HG03097 (cell line): ENCODE results near the gene ALDH5A1.

Source experiments
- ATAC-seq: cut with Tn5 transposase; IDR thresholded peaks from one replicate; pipeline ENCODE4 v1.9.1; 2021; ENCODE audit not compliant: unreplicated experiment, low FRiP score

Gene ALDH5A1

DNA sequence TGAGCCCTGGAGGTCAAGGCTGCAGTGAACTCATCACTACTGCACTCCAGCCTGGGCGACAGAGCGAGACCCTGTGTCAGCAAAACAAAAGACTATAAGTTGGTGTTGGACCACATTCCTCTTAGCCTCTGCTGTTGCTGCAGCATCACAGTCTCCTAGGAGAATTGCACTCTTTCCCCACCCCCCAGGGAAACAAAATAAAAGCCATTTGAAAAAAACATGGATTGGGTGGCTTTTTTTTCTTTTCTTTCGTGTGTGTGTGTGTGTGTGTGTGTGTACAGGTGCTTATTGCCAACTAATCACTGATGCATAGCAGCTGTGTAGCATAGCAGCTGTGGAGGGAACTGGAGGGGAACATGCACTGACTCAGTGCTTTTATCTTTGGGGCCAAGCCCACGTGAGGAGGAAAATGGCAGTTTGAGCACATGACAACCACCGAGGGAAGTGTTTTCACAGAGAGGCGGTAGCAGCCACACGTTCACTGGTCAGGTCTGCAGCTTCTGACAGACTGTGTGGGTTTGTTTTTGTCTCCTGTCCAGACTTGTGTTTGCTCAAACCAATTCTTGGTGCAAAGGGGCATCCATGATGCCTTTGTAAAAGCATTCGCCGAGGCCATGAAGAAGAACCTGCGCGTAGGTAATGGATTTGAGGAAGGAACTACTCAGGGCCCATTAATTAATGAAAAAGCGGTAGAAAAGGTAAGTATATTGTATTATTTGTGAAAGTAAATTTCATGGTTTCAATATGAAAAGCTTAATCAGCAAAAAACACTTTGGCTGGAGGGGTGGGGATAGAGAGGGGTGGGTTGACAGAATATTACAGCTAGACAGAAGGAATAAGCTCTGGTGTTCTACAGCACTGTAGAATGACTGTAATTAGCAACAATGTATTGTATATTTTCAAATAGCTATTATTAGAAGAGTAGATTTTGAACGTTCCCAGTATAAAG, 27.7 kb downstream of the ALDH5A1 start:
- ATAC-seq = no peak

DNA sequence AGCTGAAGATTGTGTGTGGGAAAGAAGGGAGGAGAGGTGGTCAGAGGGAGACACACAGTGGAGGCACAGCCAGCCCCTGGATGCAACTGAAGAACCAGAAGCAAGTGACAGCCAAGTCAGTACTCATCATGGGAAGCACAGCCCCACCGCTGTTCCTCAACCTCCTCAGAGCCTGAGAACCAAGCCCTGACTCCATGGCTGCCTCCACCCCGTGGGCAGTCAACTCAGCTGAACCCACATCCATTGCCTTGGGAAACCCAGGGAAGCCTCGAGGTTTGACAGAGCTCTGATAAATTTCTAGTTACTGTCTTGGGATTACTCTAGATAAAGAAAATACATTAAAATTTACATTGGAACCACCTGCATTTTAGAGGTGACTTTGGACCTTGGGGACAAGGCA, 29.6 kb downstream of the ALDH5A1 start:
- no peak for ATAC-seq

DNA sequence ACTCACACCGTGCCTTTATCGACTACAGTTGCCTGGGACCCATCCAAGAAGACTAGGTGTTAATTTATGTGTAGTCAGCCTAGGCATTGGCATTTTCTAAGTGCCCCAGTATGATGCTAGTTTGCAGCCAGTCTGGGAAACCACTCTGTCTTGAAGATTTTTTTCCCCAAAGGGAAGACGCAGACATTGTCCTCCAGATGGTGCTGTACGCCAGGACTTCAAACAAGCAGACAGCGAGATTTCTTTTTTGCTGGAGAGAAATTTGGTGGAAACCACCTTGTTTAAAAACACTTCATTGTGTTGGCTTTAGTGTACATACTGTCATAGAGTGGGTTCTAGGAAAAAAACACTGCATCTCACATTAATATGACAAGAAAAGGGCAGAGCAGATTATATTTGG, 30.0 kb downstream of the ALDH5A1 start:
- no peak for ATAC-seq

DNA sequence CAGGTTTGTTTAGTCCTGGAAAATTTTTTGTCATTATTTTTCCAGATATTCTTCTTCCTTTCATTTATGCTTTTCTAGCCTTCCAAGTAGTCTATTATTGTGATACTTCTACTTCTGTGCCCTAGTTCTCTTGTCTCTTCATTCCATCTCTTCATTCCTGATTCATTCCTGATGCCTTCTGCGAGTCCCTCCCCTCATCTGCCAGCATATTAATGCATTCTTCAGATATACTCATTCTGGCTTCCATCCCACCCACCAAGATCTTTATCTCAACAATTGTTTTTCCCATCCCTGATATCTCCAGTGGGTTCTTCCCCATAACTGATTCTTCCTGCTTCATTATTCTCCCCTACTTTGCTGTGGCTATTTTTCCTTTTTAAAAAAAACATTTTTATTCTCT, 35.2 kb downstream of the ALDH5A1 start:
- no peak for ATAC-seq

DNA sequence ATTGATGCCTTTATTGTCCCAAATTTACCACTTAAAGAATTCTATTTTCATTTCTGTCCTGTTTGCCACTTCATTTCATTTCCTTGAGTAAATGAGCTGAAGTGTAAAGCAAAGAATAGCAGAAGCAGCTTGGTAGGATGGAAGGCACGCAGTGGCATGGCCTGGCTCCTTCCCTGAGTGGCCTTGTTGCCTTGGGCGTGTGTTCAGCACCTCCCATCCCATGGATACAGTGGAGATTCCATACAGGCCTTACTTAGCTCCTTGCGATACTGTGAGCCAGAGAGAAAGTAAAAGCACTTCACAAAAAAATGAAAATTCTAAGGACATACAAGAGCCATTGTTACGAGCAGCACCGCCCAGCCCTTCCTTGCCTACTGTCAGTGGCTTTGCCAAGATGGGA, 39.6 kb downstream of the ALDH5A1 start:
- ATAC-seq = no peak

DNA sequence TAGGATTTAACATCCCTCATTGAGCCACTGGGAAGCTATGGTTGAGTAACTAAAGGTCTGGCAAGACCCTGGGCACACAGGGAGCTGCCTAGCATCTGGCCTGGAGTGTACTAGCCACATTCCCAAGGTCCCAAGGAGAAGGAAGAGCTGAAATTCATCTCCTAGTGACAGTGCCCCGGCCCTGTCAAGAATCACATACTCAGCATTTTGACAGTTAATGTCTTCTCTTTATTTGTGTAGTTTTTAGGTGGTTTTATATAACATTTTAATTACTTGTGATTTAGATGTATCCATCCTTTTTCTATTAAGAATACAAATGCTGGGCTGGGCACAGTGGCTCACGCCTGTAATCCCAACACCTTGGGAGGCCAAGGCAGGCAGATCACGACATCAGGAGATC, 40.4 kb downstream of the ALDH5A1 start:
- no peak for ATAC-seq

DNA sequence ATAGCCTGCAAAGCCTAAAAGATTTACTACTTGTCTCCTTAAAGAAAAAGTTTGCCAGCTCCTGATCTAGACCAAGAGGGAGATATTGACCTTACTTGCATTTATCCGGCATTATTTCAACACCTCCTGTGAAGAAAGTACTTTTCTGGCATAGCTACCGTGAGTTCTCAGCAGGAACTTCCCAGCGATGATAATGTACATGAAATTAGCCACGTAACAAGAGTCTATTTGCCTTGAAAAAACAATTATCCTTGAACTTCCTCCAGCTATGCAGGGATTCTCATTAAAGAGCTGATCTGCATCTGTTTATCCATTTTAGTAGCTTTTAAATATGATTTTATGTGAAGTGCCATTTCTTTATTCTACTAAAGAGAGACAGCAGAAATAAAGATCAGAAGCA, 41.7 kb downstream of the ALDH5A1 start:
- ATAC-seq = no peak

DNA sequence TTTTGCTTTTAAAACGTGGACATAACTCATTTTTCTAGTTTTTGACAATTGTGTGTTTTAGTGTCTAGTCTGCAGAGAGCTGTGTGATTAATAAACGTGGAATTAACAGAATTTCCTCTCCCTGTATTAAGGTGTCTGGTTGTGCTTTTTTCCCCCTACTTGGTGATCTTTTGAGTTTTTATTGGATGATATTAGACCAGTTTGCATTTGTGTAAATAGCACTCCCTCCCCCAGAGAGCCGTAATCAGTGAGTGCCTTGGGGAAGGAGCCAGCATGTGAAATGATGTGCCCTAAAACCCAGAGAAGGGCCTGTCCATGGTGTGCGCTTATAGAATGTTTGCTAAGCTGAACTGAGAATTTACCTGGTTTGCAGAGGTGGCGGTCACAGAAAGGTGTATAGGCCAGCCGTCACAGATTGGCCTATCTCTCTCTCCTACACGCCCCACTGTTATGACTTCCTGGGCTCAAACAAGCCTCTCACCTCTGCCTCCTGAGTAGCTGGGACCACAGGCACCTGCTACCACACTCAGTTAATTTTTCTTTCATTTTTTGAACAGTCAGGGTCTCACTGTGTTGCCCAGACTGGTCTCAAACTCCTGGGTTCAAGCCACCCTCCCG, 42.4 kb downstream of the ALDH5A1 start:
- ATAC-seq = no peak

DNA sequence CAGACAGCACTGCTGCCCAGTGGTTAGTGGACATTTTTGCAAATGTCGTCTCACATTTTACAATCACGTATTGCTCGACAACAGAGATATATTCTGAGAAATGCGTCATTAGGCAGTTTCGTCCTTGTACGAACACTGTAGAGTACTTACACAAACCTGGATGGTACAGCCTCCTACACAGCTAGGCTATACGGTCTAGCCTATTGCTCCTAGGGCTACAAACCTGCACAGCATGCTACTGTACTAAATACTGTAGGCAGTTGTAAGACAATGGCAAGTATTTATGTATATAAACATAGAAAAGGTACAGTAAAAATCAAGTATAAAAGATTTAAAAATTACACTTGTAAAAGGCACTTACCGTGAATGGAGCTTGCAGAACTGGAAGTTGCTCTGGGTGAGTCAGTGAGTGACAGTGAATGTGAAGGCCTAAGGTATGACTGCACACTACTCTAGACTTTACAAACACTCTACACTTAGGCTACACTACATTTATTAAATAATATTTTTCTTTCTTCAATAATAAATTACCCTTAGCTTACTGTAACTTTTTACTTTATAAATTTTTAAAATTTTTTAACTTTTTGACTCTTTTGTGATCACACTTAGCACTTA, 43.1 kb downstream of the ALDH5A1 start:
- no peak for ATAC-seq

DNA sequence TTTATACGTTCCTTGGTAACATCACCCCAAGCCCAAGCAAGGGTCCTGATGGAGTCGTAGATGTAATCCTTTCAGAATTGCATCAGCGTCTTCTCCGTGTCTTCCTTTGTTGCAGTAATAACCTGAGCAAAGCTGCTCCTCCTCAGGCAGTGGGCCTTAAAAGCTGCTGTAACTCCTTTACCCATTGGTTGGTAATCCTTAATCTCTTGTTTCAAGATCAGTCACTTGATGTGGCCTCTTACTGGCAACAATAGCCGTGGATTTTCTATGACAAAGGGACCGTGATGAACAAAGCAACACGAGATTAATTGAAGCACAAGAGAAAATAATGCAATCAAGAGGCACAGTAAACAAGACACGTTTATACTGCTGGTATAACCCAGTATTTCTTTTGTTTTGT, 44.6 kb downstream of the ALDH5A1 start:
- ATAC-seq = no peak

DNA sequence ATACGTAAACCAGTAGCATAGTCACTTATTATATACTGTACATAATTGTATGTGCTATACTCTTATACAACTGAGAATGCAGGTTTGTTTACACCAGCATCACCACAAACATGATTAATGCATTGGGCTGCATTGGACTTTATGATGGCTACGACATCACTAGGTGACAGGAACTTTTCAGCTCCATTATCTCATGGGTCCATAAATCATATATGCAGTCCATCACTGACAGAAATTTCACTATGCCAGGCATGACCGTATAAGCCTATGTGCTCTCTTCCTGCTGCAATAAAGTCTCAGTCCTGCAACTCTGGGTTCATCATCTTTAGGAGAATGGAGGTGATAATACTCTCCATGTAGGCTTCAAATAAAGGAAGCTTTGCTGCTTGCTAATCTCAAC, 45.4 kb downstream of the ALDH5A1 start:
- ATAC-seq = no peak

DNA sequence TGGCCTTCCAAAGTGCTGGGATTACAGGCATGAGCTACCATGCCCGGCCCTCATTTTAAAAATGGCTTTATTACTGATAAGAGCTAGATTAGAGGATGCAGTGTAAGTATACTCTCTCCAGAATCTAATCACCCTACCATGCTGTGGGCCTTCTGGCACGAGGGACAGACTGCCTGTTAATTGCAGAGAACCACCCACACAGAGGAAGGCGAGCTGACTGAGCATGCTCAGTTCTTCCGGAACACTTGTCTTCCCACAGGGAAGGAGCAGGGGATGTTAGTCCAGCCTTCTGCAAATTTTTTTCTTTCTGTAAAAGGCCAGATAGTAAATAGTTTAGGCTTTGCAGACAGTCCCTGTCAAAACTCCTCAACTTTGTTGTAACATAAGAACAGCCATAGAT, 48.9 kb downstream of the ALDH5A1 start:
- no peak for ATAC-seq

DNA sequence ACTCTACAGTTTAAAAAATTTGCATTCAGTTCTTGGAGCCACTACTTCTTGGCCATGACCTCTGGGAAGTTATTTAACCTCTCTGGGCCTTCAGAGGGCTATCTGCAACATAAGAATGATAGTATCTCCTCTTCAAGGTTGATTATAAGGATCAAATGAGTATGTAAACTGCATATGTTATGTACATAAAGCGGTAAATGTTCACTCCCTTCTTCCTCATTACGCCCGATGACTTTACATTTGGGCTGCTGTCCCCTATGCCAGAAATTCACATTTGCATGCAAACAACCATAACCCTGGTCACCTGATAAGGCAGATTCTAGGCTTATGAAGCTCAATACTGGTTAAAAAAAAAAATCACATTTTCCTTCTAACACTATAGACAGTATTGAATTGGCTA, 50.4 kb downstream of the ALDH5A1 start:
- no peak for ATAC-seq

DNA sequence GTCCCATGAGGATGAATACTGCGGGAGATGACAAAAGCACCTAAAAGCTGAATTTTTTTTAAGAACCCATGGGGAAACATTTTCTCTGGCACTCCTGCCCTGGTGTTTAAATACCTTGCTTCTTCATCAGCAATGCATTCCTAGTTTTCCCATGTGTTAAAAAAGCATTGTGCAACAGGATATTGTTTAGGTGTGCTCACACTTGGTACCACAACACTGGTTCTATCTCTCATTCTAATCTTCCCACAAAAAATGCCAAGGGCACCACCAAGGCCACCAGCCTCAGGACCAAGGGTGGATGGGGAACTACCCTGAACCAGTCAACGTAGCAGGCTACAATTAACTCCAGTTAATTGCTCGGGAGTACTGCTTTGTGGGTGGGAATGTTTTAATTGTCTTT, 50.9 kb downstream of the ALDH5A1 start:
- ATAC-seq = no peak

DNA sequence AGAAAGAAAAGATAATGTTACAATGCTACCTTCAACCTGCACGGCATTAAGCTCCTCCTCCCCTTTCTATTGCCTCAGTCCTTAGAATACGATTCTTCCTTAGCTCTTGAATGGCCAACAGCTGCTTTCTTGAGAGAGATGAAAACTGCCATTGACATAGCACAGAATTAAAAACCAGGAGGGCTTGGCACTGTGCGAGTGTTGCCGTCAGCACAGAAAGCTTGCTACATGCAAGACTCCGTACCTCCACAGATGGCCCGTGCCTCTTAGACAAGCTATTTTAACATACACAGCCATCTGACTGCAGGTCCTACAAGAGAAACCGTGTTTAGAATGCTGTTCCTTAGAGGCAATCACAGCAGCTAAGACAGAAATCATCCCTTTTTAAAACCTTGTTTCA, 51.7 kb downstream of the ALDH5A1 start:
- no peak for ATAC-seq

DNA sequence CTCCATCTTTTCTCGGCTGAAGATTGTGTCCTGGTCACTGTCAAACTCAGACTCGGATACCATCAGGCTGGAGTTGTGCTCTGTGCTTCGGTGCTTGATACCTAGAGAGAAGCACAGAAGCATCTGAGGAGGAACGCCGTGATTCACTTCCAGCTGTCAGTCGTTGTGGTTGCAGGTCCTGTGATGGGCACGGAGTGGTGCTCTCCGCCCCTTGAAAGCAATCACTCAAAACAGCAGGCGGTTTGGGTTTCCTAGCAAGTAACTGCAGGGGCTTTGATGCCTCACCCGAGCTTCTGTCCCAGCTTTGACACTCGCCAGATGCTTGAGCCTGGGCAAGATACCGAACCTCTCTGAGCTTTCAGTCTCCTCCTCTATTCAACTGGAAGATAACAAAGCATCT, 52.5 kb downstream of the ALDH5A1 start:
- no peak for ATAC-seq

DNA sequence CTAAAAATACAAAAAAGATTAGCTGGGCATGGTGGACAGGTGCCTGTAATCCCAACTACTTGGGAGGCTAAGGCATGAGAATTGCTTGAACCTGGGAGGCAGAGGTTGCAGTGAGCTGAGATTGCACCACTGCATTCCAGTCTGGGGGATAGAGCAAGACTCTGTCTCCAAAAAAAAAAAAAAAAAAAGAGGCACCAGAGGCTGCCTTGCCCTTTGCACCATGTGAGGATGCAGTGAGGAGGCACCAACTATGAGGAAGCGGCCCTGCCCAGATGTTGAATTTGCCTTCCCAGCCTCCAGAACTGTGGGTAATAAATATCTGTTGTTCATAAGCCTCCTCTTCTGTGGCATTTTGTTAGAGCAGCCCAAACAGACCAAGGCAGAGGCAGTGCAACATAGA, 54.4 kb downstream of the ALDH5A1 start:
- no peak for ATAC-seq

DNA sequence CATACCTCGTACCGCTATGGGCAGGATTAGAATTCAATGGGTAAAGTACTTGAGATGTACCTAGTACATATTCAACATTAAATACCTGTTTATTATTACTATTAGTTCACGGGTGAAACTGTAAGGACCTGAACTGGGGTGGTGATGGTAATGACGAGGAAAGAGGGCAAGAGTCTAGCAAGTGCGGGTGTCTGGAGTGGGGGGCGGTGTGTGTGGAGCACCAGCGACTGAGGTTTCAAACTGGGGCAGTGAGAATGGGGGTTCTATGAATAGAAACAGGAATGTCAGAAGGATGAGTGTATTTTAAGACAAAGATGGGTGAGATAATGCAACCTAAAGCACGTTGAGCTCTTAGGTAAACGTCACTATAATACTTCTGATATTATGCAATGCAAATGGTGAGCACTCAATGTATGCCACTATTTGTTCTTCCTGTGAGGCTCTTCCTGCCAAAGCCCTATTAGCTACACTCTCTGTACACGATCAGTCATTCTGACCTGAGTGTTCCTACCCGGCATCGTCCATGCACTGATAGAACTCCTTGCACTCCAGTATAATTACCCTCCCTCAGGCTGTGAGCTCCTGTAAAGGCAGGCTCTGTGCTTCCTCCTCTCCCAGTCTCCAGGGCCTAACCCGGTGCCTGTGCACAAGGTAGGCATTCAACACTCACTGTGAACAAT, 55.0 kb downstream of the ALDH5A1 start:
- ATAC-seq = no peak

DNA sequence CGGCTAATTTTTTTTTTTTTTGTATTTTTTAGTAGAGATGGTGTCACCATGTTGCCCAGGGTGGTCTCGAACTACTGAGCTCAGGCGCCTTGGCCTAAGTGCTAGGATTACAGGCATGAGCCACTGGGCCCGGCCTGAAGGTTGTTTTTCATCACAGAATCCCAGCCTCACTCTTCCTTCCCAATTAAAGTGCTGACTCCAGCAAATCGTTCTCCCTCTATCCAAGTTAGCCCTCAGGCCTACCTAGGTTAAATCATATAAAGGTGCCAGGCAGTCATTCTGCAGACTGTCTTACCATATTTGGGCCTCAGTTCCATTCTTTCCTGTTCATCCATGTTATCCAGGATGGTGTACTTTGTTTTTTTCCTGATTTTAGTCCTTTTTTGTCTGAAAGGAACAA, 56.4 kb downstream of the ALDH5A1 start:
- ATAC-seq = no peak

DNA sequence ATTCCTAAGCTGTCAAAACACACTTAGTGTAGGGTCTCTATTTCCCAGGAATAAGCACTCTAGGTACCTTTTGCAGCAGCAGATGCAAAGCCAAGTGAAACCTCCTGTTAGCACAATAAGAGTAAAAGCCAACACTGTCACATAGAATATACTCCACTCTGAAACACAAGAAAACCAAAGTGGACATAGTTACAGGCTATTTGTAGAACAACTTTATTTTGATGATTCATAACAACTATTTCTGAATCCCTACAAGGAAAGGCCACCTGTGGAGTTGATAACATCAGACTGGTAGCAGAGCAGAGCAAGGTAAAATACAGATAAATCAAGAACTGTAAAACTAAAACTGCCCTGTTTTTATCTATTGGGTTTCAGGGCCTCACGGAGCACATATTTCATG, 59.7 kb downstream of the ALDH5A1 start:
- no peak for ATAC-seq

DNA sequence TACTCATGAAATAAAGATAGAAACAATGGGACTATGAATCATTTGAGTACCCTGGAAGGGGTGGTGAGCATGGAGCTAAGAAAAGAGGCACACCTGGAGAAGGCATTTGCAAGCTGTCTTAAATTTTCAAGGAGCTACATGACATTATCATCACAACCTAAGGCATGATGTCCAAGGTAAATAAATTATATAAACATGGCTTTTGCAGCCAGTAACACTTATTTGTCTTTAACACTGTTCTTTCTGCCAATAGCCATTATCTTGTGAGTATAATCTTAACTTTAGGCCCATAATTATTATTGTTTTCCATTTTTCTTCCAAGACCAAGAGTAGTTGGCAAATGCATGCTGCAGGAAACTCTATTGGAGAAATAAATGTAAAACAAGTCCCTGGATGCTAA, 63.7 kb downstream of the ALDH5A1 start:
- no peak for ATAC-seq
